Breast epithelium (tissue), 3 donors: ENCODE measurements around the gene ARHGAP44.

Experiments
- POLR2A ChIP-seq: fragments of 450-650 bp; IDR thresholded peaks from one replicate; pipeline ENCODE4 v1.6.1; 2016; ENCODE audit warnings: antibody characterized with exemption, mild to moderate bottlenecking, moderate library complexity
- POLR2AphosphoS5 ChIP-seq, 3 donors: sonication (generic); formaldehyde crosslinking; IDR thresholded peaks; one replicate each; pipeline ENCODE4 v1.6.1; 2017; ENCODE audit warnings: antibody characterized with exemption in 3 of 3
- TF ChIP-seq, protein P1 (sequence below), 3 donors: fragments of 450-650 bp; IDR thresholded peaks; one replicate each; pipeline ENCODE4 v1.5.1; 2016 to 2017; ENCODE audit warnings: antibody characterized with exemption in 3 of 3, mild to moderate bottlenecking in 3 of 3, moderate library complexity in 3 of 3

DNA sequence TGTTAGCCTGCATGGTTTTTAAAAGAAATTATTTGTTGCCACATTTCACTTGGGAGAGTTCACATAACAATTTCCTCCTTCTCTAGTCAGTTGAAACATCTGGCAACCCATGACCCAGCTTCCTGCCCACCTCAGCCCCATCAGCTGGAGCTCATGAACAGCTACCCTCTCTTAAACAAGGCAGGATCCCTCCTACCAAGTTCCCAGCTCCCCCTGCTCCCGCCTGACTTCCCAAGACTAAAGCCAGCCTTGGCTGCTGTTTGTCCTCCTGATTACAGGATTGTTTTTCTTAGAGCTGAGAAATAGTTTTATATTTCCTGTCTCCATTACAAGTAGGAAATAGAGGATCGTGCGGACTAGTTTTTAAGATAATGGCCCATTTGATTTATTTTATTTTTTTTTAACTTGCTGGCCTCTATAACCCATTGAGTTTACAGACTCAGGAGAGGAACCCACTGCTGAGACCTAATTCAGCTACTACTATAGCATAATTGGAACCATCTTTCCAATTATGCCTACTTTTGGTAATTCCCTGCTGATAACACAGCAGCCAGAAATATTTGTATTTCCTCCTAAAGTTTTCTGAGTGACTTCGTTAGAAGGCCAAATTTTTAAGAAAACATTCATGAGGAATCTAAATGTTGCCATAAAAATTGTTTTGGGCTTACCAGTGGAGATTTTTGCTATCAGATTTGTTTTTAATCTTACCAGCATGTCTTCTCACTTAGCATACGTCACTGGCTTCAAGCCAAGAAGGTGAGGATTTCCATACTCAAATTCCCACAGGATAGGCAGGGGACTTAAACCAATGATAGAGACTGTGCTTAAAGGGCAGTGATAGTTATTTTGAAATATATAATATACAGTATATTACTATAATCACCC, 138.5 kb downstream of the ARHGAP44 start:
- TF ChIP-seq POLR2AphosphoS5 (IDR thresholded peaks at IDR 0.05): no peak
- TF ChIP-seq, protein P1, sequence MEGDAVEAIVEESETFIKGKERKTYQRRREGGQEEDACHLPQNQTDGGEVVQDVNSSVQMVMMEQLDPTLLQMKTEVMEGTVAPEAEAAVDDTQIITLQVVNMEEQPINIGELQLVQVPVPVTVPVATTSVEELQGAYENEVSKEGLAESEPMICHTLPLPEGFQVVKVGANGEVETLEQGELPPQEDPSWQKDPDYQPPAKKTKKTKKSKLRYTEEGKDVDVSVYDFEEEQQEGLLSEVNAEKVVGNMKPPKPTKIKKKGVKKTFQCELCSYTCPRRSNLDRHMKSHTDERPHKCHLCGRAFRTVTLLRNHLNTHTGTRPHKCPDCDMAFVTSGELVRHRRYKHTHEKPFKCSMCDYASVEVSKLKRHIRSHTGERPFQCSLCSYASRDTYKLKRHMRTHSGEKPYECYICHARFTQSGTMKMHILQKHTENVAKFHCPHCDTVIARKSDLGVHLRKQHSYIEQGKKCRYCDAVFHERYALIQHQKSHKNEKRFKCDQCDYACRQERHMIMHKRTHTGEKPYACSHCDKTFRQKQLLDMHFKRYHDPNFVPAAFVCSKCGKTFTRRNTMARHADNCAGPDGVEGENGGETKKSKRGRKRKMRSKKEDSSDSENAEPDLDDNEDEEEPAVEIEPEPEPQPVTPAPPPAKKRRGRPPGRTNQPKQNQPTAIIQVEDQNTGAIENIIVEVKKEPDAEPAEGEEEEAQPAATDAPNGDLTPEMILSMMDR (IDR thresholded peaks at IDR 0.05): no peak
- TF ChIP-seq POLR2A: no peak
